MCF 10A (cell line): ENCODE results near the gene SMAP1. TPM values are rescaled to one million over a fixed set of nuclear protein-coding genes. Genes with fewer than 3 reads are reported as not detected.

Experiments used
- BruUV-seq: library from RNA; stranded (reverse); fragments of 400-500 nt; replicated peaks from 2 replicates; lab custom pipeline; 2021; lab: Mats Ljungman, UMichigan
- CTCF ChIA-PET: fragments of 300-600 bp; sonication (Branson Sonifier 250); formaldehyde crosslinking; extraction: SDS; loops from one replicate; lab custom pipeline; 2021; ENCODE audit warnings: antibody characterized with exemption, inconsistent platforms; lab: Yijun Ruan, JAX
- POLR2A ChIA-PET: fragments of 300-600, 350-650 bp; sonication (Branson Sonifier 250); formaldehyde crosslinking; extraction: SDS; loops from one replicate; lab custom pipeline; 2020; ENCODE audit warnings: antibody characterized with exemption, inconsistent platforms; lab: Yijun Ruan, JAX
- DNase-seq: peaks from one replicate; pipeline ENCODE4 v3.0.0-alpha.2; 2018; ENCODE audit not compliant: unreplicated experiment
- H3K27ac Mint-ChIP-seq: one replicate; pipeline ENCODE4 v1.8.0; 2022; ENCODE audit warnings: mild to moderate bottlenecking, low read depth, mixed read lengths; ENCODE audit not compliant: unreplicated experiment
- H3K27me3 Mint-ChIP-seq: one replicate; pipeline ENCODE4 v1.8.0; 2022; ENCODE audit warnings: mixed read lengths; ENCODE audit not compliant: insufficient read depth, unreplicated experiment
- H3K36me3 Mint-ChIP-seq: one replicate; pipeline ENCODE4 v1.8.0; 2022; ENCODE audit warnings: mild to moderate bottlenecking, moderate library complexity, mixed read lengths; ENCODE audit not compliant: insufficient read depth, unreplicated experiment
- H3K4me1 Mint-ChIP-seq: one replicate; pipeline ENCODE4 v1.8.0; 2022; ENCODE audit warnings: mixed read lengths; ENCODE audit not compliant: insufficient read depth, unreplicated experiment
- H3K4me3 Mint-ChIP-seq: one replicate; pipeline ENCODE4 v1.8.0; 2022; ENCODE audit warnings: mild to moderate bottlenecking, moderate library complexity, mixed read lengths; ENCODE audit not compliant: unreplicated experiment
- H3K9me3 Mint-ChIP-seq: one replicate; pipeline ENCODE4 v1.8.0; 2022; ENCODE audit warnings: mixed read lengths; ENCODE audit not compliant: unreplicated experiment
- intact Hi-C: fragments of 100-400 bp; cut with micrococcal nuclease; formaldehyde crosslinking; loops from 2 replicates; pipeline ENCODE4 v1.14.1; 2022
- total RNA-seq: library from RNA; stranded (reverse); gene quantifications from 2 replicates; pipeline ENCODE4 v1.2.3, GENCODE V29; 2022
- TF ChIP-seq, protein P1 (sequence below): fragments of 200-600 bp; IDR thresholded peaks from one replicate; pipeline ENCODE4 v1.8.0; 2022; ENCODE audit warnings: antibody characterized with exemption, mild to moderate bottlenecking; ENCODE audit not compliant: unreplicated experiment

The SMAP1 gene
- total RNA-seq, 1 experiment from 2014 or later, result 26.5 TPM

DNA sequence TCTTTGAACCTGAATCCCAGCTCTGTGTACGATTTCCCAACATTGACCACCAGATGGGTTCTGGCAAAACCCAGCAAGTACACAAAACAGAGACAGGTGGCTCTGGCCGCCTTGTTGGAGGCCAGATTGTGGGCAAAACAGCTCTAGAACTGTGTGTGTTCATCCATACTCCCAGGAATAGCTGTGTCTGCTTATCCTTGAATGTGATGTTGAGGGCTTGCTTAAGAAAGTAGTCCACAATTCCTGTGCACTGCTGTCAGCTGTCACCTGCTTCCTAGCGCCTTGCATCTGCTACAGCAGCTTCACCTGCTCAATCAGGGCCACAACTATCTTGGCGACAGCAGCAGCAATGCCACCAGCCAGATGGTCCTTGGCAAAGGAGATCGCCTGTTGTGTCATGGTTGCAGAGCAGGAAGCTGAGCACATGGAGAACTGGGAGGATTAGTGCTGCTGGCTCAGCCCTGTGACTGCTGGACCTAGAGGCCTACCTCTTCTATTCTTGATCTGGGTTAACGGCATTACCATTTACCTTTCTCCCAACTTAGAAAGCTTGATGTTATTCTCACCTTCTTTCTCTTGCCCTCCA is 3.7 kb upstream of the SMAP1 start:
- DNase-seq, result no peak
- TF ChIP-seq, protein P1, sequence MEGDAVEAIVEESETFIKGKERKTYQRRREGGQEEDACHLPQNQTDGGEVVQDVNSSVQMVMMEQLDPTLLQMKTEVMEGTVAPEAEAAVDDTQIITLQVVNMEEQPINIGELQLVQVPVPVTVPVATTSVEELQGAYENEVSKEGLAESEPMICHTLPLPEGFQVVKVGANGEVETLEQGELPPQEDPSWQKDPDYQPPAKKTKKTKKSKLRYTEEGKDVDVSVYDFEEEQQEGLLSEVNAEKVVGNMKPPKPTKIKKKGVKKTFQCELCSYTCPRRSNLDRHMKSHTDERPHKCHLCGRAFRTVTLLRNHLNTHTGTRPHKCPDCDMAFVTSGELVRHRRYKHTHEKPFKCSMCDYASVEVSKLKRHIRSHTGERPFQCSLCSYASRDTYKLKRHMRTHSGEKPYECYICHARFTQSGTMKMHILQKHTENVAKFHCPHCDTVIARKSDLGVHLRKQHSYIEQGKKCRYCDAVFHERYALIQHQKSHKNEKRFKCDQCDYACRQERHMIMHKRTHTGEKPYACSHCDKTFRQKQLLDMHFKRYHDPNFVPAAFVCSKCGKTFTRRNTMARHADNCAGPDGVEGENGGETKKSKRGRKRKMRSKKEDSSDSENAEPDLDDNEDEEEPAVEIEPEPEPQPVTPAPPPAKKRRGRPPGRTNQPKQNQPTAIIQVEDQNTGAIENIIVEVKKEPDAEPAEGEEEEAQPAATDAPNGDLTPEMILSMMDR, result no peak
- H3K27me3 Mint-ChIP-seq, result peaks cover 19% of the 10 kb centered on the region
- no peaks in the 10 kb centered on the region for H3K36me3 Mint-ChIP-seq
- H3K9me3 Mint-ChIP-seq, result no peaks in the 10 kb centered on the region
- intact Hi-C loops, result no loop called here
- no peak overlapping the region for H3K4me3 Mint-ChIP-seq
- H3K27ac Mint-ChIP-seq, result no peak overlapping the region
- peaks cover 16% of the 10 kb centered on the region for H3K4me1 Mint-ChIP-seq
- BruUV-seq, result no TSS peak
- ChIA-PET CTCF (interaction anchor here (0.9 to 1.2 kb wide), 2 partner anchors 23 to 292 kb away, joined by 3 to 4 read pairs; no protein-coding TSS in a partner anchor), POLR2A (no interaction called here)

DNA sequence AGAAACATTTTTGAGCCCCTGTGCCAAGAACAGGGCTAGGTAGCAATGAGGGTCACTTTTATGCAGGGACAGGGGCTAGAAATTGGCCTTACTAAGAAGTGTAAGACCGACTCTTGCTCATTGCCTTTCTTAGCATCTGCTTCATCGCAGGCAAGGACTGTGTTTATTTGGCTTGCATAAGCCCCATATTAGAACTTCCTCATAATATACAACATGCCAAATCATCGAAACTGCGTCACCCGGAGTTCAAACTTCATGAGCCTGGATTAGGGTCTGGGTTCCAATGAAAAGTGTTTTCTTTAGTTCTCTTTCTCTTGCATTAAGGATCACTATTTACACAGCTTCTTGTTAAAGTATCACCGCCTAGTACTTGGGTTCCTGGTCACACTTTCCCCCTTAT is 977 bp upstream of the SMAP1 start:
- intact Hi-C loops, result no loop called here
- BruUV-seq, result no TSS peak
- H3K9me3 Mint-ChIP-seq, result no peaks in the 10 kb centered on the region
- ChIA-PET POLR2A (interaction anchor here (1.0 to 3.7 kb wide), 8 partner anchors 11 to 356 kb away, joined by 3 to 37 read pairs (median 6); partner anchors contain the start of gene SDHAF4), CTCF (interaction anchor here (0.8 to 1.5 kb wide), 7 partner anchors 11 to 358 kb away, joined by 3 to 10 read pairs (median 4); partner anchors contain the start of gene SDHAF4)
- peak overlapping the region; percentile 90 for H3K4me3 Mint-ChIP-seq
- H3K36me3 Mint-ChIP-seq, result no peaks in the 10 kb centered on the region
- peaks cover 12% of the 10 kb centered on the region for H3K27me3 Mint-ChIP-seq
- peaks cover 23% of the 10 kb centered on the region for H3K4me1 Mint-ChIP-seq
- TF ChIP-seq, protein P1, result no peak
- peak overlapping the region; percentile 89 for H3K27ac Mint-ChIP-seq
- no peak for DNase-seq

DNA sequence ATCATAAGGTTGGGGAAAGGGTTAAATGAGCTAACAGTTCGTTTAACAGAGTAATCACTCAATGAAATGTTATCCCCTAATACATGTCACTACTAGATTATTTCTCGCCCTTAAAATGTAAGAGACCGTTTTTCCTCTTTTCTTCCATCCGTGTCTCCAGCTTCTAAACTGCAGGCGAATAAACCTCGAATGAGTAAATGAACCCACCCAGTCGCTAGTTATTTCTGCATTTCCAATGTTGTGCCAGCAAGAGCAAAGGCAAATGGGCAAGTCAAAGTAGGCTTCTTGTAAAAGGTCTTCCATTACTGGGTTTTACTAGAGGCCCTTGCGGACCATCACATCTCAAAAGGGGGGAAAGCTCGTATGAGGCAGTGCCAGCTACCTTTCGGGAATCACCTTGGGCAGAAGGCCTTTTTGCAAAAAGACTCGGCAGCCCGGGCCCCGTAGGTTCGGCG is 400 bp upstream of the SMAP1 start:
- peaks cover 6% of the 10 kb centered on the region for H3K27me3 Mint-ChIP-seq
- TSS peak; percentile 88 for BruUV-seq
- peak overlapping the region; percentile 89 for H3K27ac Mint-ChIP-seq
- POLR2A ChIA-PET, result interaction anchor here (0.6 to 3.7 kb wide), 13 partner anchors 12 to 357 kb away, joined by 3 to 37 read pairs (median 6); partner anchors contain the start of genes FAM135A and SDHAF4
- no peaks in the 10 kb centered on the region for H3K9me3 Mint-ChIP-seq
- intact Hi-C loops, result no loop called here
- CTCF ChIA-PET, result interaction anchor here (0.6 to 1.5 kb wide), 13 partner anchors 10 to 358 kb away, joined by 3 to 10 read pairs (median 4); partner anchors contain the start of genes B3GAT2 and SDHAF4
- peak overlapping the region; percentile 90 for H3K4me3 Mint-ChIP-seq
- TF ChIP-seq, protein P1, result no peak
- H3K4me1 Mint-ChIP-seq, result peaks cover 28% of the 10 kb centered on the region
- H3K36me3 Mint-ChIP-seq, result no peaks in the 10 kb centered on the region
- DNase-seq, result no peak

DNA sequence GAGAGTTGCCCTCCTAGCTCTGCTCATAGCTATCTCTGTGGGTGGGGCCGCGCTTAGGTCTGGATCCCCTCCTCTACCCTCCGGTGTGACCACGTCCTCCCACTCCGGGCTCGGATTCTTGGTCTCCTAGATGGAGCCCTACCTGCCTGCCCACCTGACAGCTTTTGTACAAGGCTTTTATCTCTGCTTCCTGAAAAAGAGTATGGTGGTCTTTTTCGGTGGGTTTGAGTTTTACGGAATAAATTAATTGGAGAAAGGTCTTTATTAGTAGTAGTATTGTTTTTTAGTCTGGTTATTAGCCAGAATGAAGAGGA is 773 bp downstream of the SMAP1 start:
- DNase-seq, result peak; percentile 50
- TF ChIP-seq, protein P1, result no peak
- ChIA-PET POLR2A (interaction anchor here (0.5 to 3.7 kb wide), 14 partner anchors 10 to 620 kb away, joined by 3 to 37 read pairs (median 4); partner anchors contain the start of genes FAM135A, OGFRL1 and SDHAF4), CTCF (interaction anchor here (0.7 to 2.0 kb wide), 5 partner anchors 10 to 299 kb away, joined by 3 to 6 read pairs (median 5); no protein-coding TSS in a partner anchor)
- Mint-ChIP-seq H3K27ac (peak overlapping the region; percentile 89), H3K27me3 (no peaks in the 10 kb centered on the region), H3K9me3 (no peaks in the 10 kb centered on the region), H3K4me3 (peak overlapping the region; percentile 90), H3K36me3 (no peaks in the 10 kb centered on the region), H3K4me1 (peaks cover 36% of the 10 kb centered on the region)
- intact Hi-C loops, result loop anchor here (2.0 kb wide), 1 partner anchor 102 kb away; the partner anchor contains the start of gene SDHAF4
- BruUV-seq, result no TSS peak
